Upper lobe of right lung (tissue), 1 donor: ENCODE measurements around the gene TMEM107. TPM values are rescaled to one million over a fixed set of nuclear protein-coding genes. Genes with fewer than 3 reads are reported as not detected.

Experiments
- ATAC-seq: fragments of 200-7000 bp; cut with Tn5 transposase; one replicate; pipeline ENCODE4 v1.9.1; 2020; ENCODE audit warnings: mild to moderate bottlenecking, moderate library complexity
- DNase-seq: peaks from one replicate; pipeline ENCODE4 v3.0.0-alpha.2; 2020
- H3K27ac ChIP-seq: fragments of 200-600 bp; one replicate; pipeline ENCODE4 v1.8.0; 2022
- H3K27me3 ChIP-seq: fragments of 200-600 bp; one replicate; pipeline ENCODE4 v1.8.0; 2022; ENCODE audit warnings: mild to moderate bottlenecking
- H3K36me3 ChIP-seq: fragments of 200-600 bp; one replicate; pipeline ENCODE4 v1.8.0; 2022
- H3K4me1 ChIP-seq: fragments of 200-600 bp; one replicate; pipeline ENCODE4 v1.8.0; 2022
- H3K4me3 ChIP-seq: fragments of 200-600 bp; one replicate; pipeline ENCODE4 v1.8.0; 2022; ENCODE audit warnings: mild to moderate bottlenecking
- H3K9me3 ChIP-seq: fragments of 200-600 bp; one replicate; pipeline ENCODE4 v1.8.0; 2022
- intact Hi-C: fragments of 100-400 bp; cut with DNase I; formaldehyde crosslinking; loops from one replicate; pipeline ENCODE4 v1.11.0; 2022
- total RNA-seq: library from RNA; stranded (reverse); fragmentation: NEBNext Ultra II Directional; extraction: Animal tissue kit (Norgen Biotek cat#: 25700); gene quantifications from one replicate; pipeline ENCODE4 v1.2.1, GENCODE V29; 2021
- TF ChIP-seq, protein P1 (sequence below): fragments of 200-600 bp; IDR thresholded peaks from one replicate; pipeline ENCODE4 v1.8.0; 2022; ENCODE audit warnings: antibody characterized with exemption
- donor health status: DM: no; HTN: yes; CAD: no; lungs with severe emphysema.

The TMEM107 gene
- total RNA-seq, 1 donor from 2014 or later, result 9.3 TPM

DNA sequence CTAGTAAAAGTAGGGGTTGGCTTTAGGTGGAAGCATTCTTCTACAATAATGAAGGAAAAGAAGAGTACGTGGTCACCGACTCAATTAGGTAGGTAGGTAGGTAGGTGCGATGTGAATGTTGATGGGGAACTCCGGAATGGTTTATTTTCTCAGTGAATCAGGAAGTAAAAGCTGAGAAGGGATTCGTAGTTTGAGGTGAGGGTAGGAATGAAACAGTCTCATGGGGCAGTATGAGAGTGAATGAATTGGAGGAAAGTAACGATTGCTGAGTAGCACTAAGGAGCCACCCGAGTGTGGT lies 37.9 kb downstream of the TMEM107 start:
- intact Hi-C loops, result no loop called here
- Histone ChIP-seq H3K4me1 (peaks cover 18% of the 10 kb centered on the region), H3K4me3 (peak overlapping the region; percentile 40), H3K27ac (peak overlapping the region; percentile 64), H3K9me3 (no peaks in the 10 kb centered on the region), H3K27me3 (no peaks in the 10 kb centered on the region), H3K36me3 (peaks cover 41% of the 10 kb centered on the region)
- no peak for DNase-seq
- TF ChIP-seq, protein P1, sequence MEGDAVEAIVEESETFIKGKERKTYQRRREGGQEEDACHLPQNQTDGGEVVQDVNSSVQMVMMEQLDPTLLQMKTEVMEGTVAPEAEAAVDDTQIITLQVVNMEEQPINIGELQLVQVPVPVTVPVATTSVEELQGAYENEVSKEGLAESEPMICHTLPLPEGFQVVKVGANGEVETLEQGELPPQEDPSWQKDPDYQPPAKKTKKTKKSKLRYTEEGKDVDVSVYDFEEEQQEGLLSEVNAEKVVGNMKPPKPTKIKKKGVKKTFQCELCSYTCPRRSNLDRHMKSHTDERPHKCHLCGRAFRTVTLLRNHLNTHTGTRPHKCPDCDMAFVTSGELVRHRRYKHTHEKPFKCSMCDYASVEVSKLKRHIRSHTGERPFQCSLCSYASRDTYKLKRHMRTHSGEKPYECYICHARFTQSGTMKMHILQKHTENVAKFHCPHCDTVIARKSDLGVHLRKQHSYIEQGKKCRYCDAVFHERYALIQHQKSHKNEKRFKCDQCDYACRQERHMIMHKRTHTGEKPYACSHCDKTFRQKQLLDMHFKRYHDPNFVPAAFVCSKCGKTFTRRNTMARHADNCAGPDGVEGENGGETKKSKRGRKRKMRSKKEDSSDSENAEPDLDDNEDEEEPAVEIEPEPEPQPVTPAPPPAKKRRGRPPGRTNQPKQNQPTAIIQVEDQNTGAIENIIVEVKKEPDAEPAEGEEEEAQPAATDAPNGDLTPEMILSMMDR, result no peak
- ATAC-seq, result no peak

DNA sequence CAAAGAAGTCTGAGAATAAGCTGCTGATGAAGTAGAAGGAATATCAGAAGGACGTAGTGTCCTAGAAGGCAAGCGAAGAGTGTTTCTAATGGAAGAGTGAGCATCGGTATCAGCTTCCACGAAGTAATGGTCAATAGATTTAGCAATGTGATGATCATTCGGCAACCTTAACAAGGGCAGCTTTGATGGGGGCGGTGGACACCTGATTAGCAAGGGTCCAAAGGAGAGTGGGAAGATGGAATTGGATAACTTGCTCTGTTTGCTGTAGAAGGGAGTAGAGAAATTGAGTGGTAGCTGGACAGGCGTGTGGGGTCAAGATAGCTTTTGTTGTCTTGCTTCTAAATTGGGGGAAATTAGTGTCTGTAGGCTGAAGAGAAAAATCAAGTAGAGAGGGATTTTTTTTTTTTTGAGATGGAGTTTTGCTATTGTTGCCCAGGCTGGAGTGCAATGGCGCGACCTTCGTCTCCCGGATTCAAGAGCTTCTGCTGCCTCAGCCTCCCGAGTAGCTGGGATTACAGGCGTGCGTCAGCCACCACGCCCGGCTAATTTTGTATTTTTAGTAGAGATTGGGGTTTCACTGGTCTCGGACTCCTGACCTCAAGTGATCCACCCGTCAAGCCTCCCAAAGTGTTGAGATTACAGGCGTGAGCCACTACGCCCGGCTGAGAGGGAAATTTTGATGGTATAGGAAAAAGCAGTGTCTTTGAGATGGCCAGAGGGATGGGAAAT lies 38.4 kb downstream of the TMEM107 start:
- Histone ChIP-seq H3K27ac (peak overlapping the region; percentile 64), H3K27me3 (no peaks in the 10 kb centered on the region), H3K9me3 (no peaks in the 10 kb centered on the region), H3K4me1 (peaks cover 18% of the 10 kb centered on the region), H3K36me3 (peaks cover 36% of the 10 kb centered on the region), H3K4me3 (peak overlapping the region; percentile 40)
- DNase-seq, result no peak
- intact Hi-C loops, result no loop called here
- no peak for ATAC-seq
- TF ChIP-seq, protein P1, result no peak

DNA sequence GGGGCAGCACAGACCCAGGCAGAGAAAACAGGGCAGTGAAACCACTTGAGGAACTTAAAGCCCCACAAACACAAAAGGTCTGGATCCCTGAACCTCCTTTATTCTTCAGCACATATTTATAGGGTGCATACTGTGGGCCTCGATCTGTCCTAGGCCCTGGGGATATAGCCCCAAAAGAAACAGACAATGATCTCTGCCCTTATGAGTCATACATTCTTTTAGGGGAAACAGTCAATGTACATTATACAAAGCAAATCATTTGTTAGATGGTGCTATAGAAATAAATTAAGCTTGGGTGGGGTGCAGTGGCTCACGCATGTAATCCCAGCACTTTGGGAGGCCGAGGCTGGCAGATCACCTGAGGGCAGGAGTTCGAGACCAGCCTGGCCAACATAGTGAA lies 42.2 kb downstream of the TMEM107 start:
- Histone ChIP-seq H3K4me1 (peaks cover 9% of the 10 kb centered on the region), H3K27me3 (peaks cover 9% of the 10 kb centered on the region), H3K9me3 (no peaks in the 10 kb centered on the region), H3K36me3 (no peaks in the 10 kb centered on the region), H3K4me3 (no peak overlapping the region), H3K27ac (no peak overlapping the region)
- ATAC-seq, result no peak
- DNase-seq, result no peak
- TF ChIP-seq, protein P1, result no peak
- intact Hi-C loops, result no loop called here

DNA sequence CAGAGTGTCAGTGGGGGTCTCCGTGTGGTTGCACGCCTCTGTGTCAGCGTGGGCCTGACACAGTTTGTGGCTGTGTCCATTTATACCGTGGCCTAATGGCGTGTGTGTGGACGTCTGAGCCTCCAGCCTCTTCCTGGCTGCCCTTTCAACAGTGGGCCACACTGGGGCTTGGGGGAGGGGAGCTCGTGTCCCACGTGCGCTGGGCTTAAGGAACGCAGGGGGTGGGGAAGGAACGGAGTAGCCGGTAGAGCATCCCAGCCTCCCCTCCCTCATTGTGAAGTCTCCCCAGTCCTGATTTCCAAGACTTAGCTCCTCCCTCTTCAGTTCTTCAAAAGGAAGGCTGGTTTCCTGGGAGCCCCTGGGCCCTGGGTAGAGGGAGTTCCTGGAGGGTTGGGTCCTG lies 42.8 kb downstream of the TMEM107 start:
- Histone ChIP-seq H3K27me3 (peaks cover 9% of the 10 kb centered on the region), H3K4me1 (peaks cover 5% of the 10 kb centered on the region), H3K9me3 (no peaks in the 10 kb centered on the region), H3K27ac (no peak overlapping the region), H3K4me3 (no peak overlapping the region), H3K36me3 (no peaks in the 10 kb centered on the region)
- ATAC-seq (peak; percentile 11), DNase-seq (no peak)
- TF ChIP-seq, protein P1, result no peak
- intact Hi-C loops, result no loop called here

DNA sequence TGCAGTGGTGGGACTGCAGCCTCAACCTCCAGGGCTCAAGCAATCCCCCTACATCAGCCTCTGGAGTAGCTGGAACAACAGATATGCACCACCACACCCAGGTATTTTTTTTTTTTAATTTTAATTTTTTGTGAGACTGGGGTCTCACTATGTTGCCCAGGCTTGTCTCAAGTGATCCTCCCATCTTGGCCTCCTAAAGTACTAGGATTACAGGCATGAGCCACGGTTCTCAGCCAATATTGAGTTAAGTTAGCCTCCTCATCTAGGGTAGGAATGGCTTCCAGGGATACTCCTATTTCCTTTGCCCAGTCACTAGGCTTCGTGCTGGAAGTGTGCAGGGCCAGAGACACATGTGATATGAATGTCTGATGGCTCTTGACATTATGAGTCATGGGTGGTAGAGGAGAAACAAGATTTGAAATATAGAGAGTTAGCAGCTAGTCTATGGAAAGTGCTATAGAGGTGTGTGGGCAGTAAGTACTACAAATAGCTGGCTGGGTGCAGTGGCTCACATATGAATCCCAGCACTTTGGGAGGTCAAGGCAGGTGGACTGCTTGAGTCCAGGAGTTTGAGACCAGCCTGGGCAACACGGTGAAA lies 44.2 kb downstream of the TMEM107 start:
- intact Hi-C loops, result no loop called here
- ATAC-seq (no peak), DNase-seq (no peak)
- Histone ChIP-seq H3K4me1 (peaks cover 5% of the 10 kb centered on the region), H3K27me3 (peaks cover 9% of the 10 kb centered on the region), H3K36me3 (no peaks in the 10 kb centered on the region), H3K4me3 (no peak overlapping the region), H3K27ac (no peak overlapping the region), H3K9me3 (no peaks in the 10 kb centered on the region)
- TF ChIP-seq, protein P1, result no peak
